H1 (cell line): ENCODE measurements around the gene CDCA3. TPM values are rescaled to one million over a fixed set of nuclear protein-coding genes. Genes with fewer than 3 reads are reported as not detected.

ENCODE experiments used
- CTCF ChIA-PET: fragments of 300-600 bp; sonication (Branson Sonifier 250); formaldehyde crosslinking; loops from one replicate; lab custom pipeline; 2021; ENCODE audit not compliant: partially characterized antibody; lab: Charles Lee
- POLR2A ChIA-PET: fragments of 300-600 bp; sonication (Branson Sonifier 250); formaldehyde crosslinking; loops from one replicate; lab custom pipeline; 2021; ENCODE audit warnings: inconsistent platforms; ENCODE audit not compliant: partially characterized antibody; lab: Charles Lee
- DNase-seq, 2 experiments: peaks; one replicate each; pipeline versions ENCODE4 v3.0.0 to v3.0.0-alpha.2; 2010 to 2022; ENCODE audit warnings: low spot score in 2 of 2, low read depth in 1 of 2, mixed read lengths in 1 of 2
- FAIRE-seq: peaks from 2 replicates; lab custom pipeline; 2011; peaks lifted over from hg19 to GRCh38; lab: Jason Lieb, UNC
- H2AFZ ChIP-seq: 2 replicates; pipeline ENCODE4 v1.8.1; 2012; ENCODE audit warnings: low read length, inconsistent platforms
- H2AK5ac ChIP-seq: 2 replicates; pipeline ENCODE4 v1.6.1; 2013; ENCODE audit warnings: low read depth, low read length
- H2BK120ac ChIP-seq: replicated peaks from 2 replicates; pipeline ENCODE3; 2013; ENCODE audit warnings: low read depth, low read length, inconsistent platforms
- H2BK12ac ChIP-seq: 2 replicates; pipeline ENCODE4 v1.6.1; 2013; ENCODE audit warnings: low read depth, low read length
- H2BK15ac ChIP-seq: 2 replicates; pipeline ENCODE4 v1.6.1; 2013; ENCODE audit warnings: low read length
- H2BK20ac ChIP-seq: 2 replicates; pipeline ENCODE4 v1.6.1; 2013; ENCODE audit warnings: low read length
- H2BK5ac ChIP-seq: 2 replicates; pipeline ENCODE4 v1.6.1; 2013; ENCODE audit warnings: low read depth, low read length
- H3K14ac ChIP-seq: 2 replicates; pipeline ENCODE4 v1.6.1; 2013; ENCODE audit warnings: inconsistent platforms; ENCODE audit not compliant: insufficient read length
- H3K18ac ChIP-seq: 2 replicates; pipeline ENCODE4 v1.6.1; 2013; ENCODE audit warnings: low read length; ENCODE audit errors: extremely low read depth
- H3K23ac ChIP-seq: 2 replicates; pipeline ENCODE4 v1.6.1; 2013; ENCODE audit warnings: inconsistent platforms; ENCODE audit not compliant: insufficient read length
- H3K23me2 ChIP-seq: 2 replicates; pipeline ENCODE4 v1.6.1; 2013; ENCODE audit warnings: low read depth, low read length
- H3K27ac ChIP-seq: 2 replicates; pipeline ENCODE4 v1.6.1; 2011; ENCODE audit warnings: low read depth, low read length, inconsistent platforms
- H3K27me3 ChIP-seq, 4 experiments: replicated peaks in 1 of 4; 1 replicate in 1 of 4; 2 replicates in 3 of 4; pipeline versions ENCODE4 v1.6.1 to v1.8.1; 2011 to 2013; ENCODE audit warnings: low read length in 3 of 4, mild to moderate bottlenecking in 3 of 4, inconsistent platforms in 2 of 4, mixed read lengths in 2 of 4, moderate library complexity in 1 of 4; ENCODE audit not compliant: control insufficient read depth in 3 of 4, insufficient read depth in 3 of 4; ENCODE audit errors: extremely low read depth in 1 of 4
- H3K36me3 ChIP-seq, 4 experiments: 2 replicates each; pipeline versions ENCODE4 v1.6.1 to v1.8.1; 2011 to 2013; ENCODE audit warnings: mild to moderate bottlenecking in 4 of 4, low read length in 3 of 4, moderate library complexity in 2 of 4, control low read depth in 1 of 4, inconsistent platforms in 1 of 4; ENCODE audit not compliant: insufficient read depth in 4 of 4, control insufficient read depth in 2 of 4
- H3K4ac ChIP-seq: replicated peaks from 2 replicates; pipeline ENCODE3; 2013; ENCODE audit warnings: low read length, low read depth, mixed read lengths, inconsistent platforms; ENCODE audit not compliant: insufficient read length
- H3K4me1 ChIP-seq, 4 experiments: replicated peaks in 1 of 4; 1 replicate in 1 of 4; 2 replicates in 3 of 4; pipeline versions ENCODE4 v1.6.1 to v1.8.1; 2011 to 2013; ENCODE audit warnings: low read length in 3 of 4, inconsistent platforms in 2 of 4, mixed read lengths in 1 of 4; ENCODE audit not compliant: insufficient read depth in 4 of 4, control insufficient read depth in 3 of 4
- H3K4me2 ChIP-seq, 2 experiments: 2 replicates each; pipeline versions ENCODE4 v1.6.1 to v1.8.1; 2011 to 2013; ENCODE audit warnings: low read depth in 2 of 2, low read length in 2 of 2, control low read depth in 1 of 2, inconsistent platforms in 1 of 2, mild to moderate bottlenecking in 1 of 2; ENCODE audit not compliant: insufficient read depth in 1 of 2
- H3K4me3 ChIP-seq, 4 experiments: fragments of 200-600, 300-600 bp in 1 of 4; sonication (generic), shearing (Covaris generic), sonication (Bioruptor Twin) in 1 of 4; 2 replicates each; pipeline versions ENCODE4 v1.5.1 to v1.8.1; 2011 to 2016; ENCODE audit warnings: low read length in 4 of 4, low read depth in 3 of 4, control low read depth in 2 of 4, inconsistent platforms in 2 of 4, mild to moderate bottlenecking in 2 of 4, mixed read lengths in 1 of 4, moderate library complexity in 1 of 4; ENCODE audit not compliant: insufficient read depth in 2 of 4; ENCODE audit errors: extremely low read depth in 1 of 4
- H3K56ac ChIP-seq: replicated peaks from 2 replicates; pipeline ENCODE3; 2013; ENCODE audit warnings: low read depth, mild to moderate bottlenecking, mixed read lengths, low read length, inconsistent platforms; ENCODE audit not compliant: insufficient read length
- H3K79me1 ChIP-seq: 2 replicates; pipeline ENCODE4 v1.6.1; 2013; ENCODE audit warnings: low read depth, low read length, control low read depth
- H3K79me2 ChIP-seq, 2 experiments: 2 replicates each; pipeline versions ENCODE4 v1.6.1 to v1.8.1; 2012 to 2013; ENCODE audit warnings: low read length in 2 of 2, mild to moderate bottlenecking in 2 of 2, inconsistent platforms in 1 of 2; ENCODE audit not compliant: insufficient read depth in 2 of 2, control insufficient read depth in 1 of 2
- H3K9ac ChIP-seq, 4 experiments: replicated peaks in 1 of 4; 1 replicate in 1 of 4; 2 replicates in 3 of 4; pipeline versions ENCODE4 v1.6.1 to v1.8.1; 2011 to 2013; ENCODE audit warnings: low read depth in 3 of 4, low read length in 3 of 4, control low read depth in 2 of 4, mild to moderate bottlenecking in 2 of 4, moderate library complexity in 2 of 4, inconsistent platforms in 1 of 4; ENCODE audit errors: extremely low read depth in 1 of 4
- H3K9me3 ChIP-seq, 2 experiments: 2 replicates each; pipeline versions ENCODE4 v1.6.1 to v1.8.1; 2012 to 2013; ENCODE audit warnings: mild to moderate bottlenecking in 2 of 2, moderate library complexity in 2 of 2, control low read depth in 1 of 2, inconsistent platforms in 1 of 2, low read depth in 1 of 2, low read length in 1 of 2, mixed read lengths in 1 of 2; ENCODE audit not compliant: insufficient read depth in 2 of 2
- H4K20me1 ChIP-seq, 2 experiments: replicated peaks in 1 of 2; 2 replicates each; pipeline versions ENCODE3 to v1.8.1; 2011 to 2013; ENCODE audit warnings: inconsistent platforms in 2 of 2, low read length in 2 of 2, mild to moderate bottlenecking in 1 of 2; ENCODE audit not compliant: insufficient read depth in 2 of 2, control insufficient read depth in 1 of 2
- H4K5ac ChIP-seq: 2 replicates; pipeline ENCODE4 v1.6.1; 2013; ENCODE audit warnings: low read length, low read depth, mixed read lengths, inconsistent platforms; ENCODE audit not compliant: insufficient read length
- H4K8ac ChIP-seq: 2 replicates; pipeline ENCODE4 v1.8.0; 2013; ENCODE audit warnings: mild to moderate bottlenecking, moderate library complexity, low read length, inconsistent platforms; ENCODE audit not compliant: insufficient read depth; ENCODE audit errors: extremely low read depth
- H4K91ac ChIP-seq: replicated peaks from 2 replicates; pipeline ENCODE3; 2013; ENCODE audit warnings: low read length, mixed read lengths, inconsistent platforms; ENCODE audit not compliant: insufficient read length
- HDAC2 ChIP-seq, 2 experiments: fragments of 300-600 bp in 1 of 2; sonication (generic) in 1 of 2; IDR thresholded peaks; 2 replicates each; pipeline ENCODE4 v1.6.1; 2011 to 2012; ENCODE audit warnings: low read depth in 2 of 2, low read length in 2 of 2, mild to moderate bottlenecking in 2 of 2, moderate library complexity in 2 of 2, borderline replicate concordance in 1 of 2, inconsistent platforms in 1 of 2
- WGBS, 2 experiments: shearing (Covaris generic) in 1 of 2; methylation state at CpG; one replicate each; pipeline versions ENCODE4 v1.1.6 to v1.1.7; 2013 to 2015; ENCODE audit warnings: low lambda C conversion rate in 2 of 2, mixed read lengths in 2 of 2, inconsistent platforms in 1 of 2, low coverage in 1 of 2, missing lambda C conversion rate in 1 of 2; ENCODE audit not compliant: insufficient replicate concordance in 2 of 2, insufficient coverage in 1 of 2, insufficient read length in 1 of 2; ENCODE audit errors: extremely low coverage in 1 of 2, missing lambda C conversion rate in 1 of 2; 5-methylcytosine and 5-hydroxymethylcytosine counted together
- polyA plus RNA-seq, 7 experiments: library from polyadenylated mRNA; depleted of rRNA in 3 of 7; stranded (reverse) in 5 of 7; unstranded in 2 of 7; fragments of >200 nt in 5 of 7; fragments of 200-250 nt in 2 of 7; gene quantifications; 1 replicate in 5 of 7; 2 replicates in 1 of 7; 4 replicates in 1 of 7; pipeline versions ENCODE4 v1.2.1 to v1.2.3, GENCODE V29; 2011 to 2013; ENCODE audit warnings: missing spikeins in 2 of 7, mixed read lengths in 2 of 7
- total RNA-seq: library from RNA; stranded (reverse); fragmentation: NEBNext Ultra II Directional; extraction: Animal tissue kit (Norgen Biotek cat#: 25700); gene quantifications from 2 replicates; pipeline ENCODE4 v1.2.1, GENCODE V29; 2021
- TF ChIP-seq, protein P1 (sequence below): IDR thresholded peaks from 2 replicates; pipeline ENCODE4 v1.6.1; 2011; ENCODE audit warnings: low read length, improper control_type of control experiment

CDCA3 gene
- total and polyA plus RNA-seq, 2 of the 8 experiments (the other 6 are each of a cell fraction or from before 2014, with no cell fraction given) = 47.7 to 71.2 TPM

- Histone ChIP-seq H4K91ac (peak overlapping the region; percentile 48), H3K79me1 (0 out of 2 replicates have a peak, but pooled peaks cover 4% of the 10 kb centered on the region), H3K4ac (peak overlapping the region; percentile 57), H3K27ac (no peak overlapping the region; the same call in 1 of the 2 replicates), H3K79me2 (peaks cover 0 to 22% of the 10 kb centered on the region in 2 experiments; a peak in 2 of 4 replicates), H2AFZ (no peak overlapping the region), H3K56ac (peak overlapping the region; percentile 65), H2BK20ac (no peak overlapping the region), H2AK5ac (no peak overlapping the region), H4K20me1 (peaks cover 22 to 27% of the 10 kb centered on the region in 2 experiments), H2BK120ac (no peak overlapping the region), H3K23me2 (peaks cover 14% of the 10 kb centered on the region), H2BK15ac (peak overlapping the region; percentile 88; the same call in 1 of the 2 replicates), H4K8ac (no peak overlapping the region; the same call in 1 of the 2 replicates), H3K14ac (no peak overlapping the region), H3K27me3 (no peaks in the 10 kb centered on the region), H3K36me3 (peaks cover 12 to 56% (median 30%) of the 10 kb centered on the region in 4 experiments), H3K9ac (peak overlapping the region in 3 of 4 experiments; percentile 35 to 66 (median 53); a peak in 5 of 7 replicates), H3K23ac (no peak overlapping the region), H3K18ac (peak overlapping the region; percentile 94), H3K9me3 (no peaks in the 10 kb centered on the region), H3K4me1 (peaks cover 7 to 45% (median 24%) of the 10 kb centered on the region in 4 experiments), H2BK5ac (peak overlapping the region; percentile 47; the same call in 1 of the 2 replicates), H4K5ac (peak overlapping the region; percentile 34), H2BK12ac (peak overlapping the region; percentile 78; the same call in 1 of the 2 replicates), H3K4me2 (peak overlapping the region; percentile 89 to 94), H3K4me3 (peak overlapping the region; percentile 40 to 98 (median 67))
- no peak for FAIRE-seq
- ChIA-PET CTCF (interaction anchor here (0.7 to 10.4 kb wide), 11 partner anchors 11 to 244 kb away, joined by 3 to 216 read pairs (median 4); partner anchors contain the start of genes C12orf57, RNU7-1 and USP5), POLR2A (interaction anchor here (0.7 to 18.9 kb wide), 33 partner anchors 8 to 333 kb away, joined by 3 to 588 read pairs (median 6); partner anchors contain the start of genes ATN1, C12orf57, CDCA3 and COPS7A)
- WGBS, 2 experiments = 10% methylated on average over 24 of the region's 33 CpGs; no CpG with 5 or more reads in 1 of the 2 experiments
- TF ChIP-seq HDAC2 (IDR thresholded peaks at IDR 0.05; ENCODE audit: borderline replicate concordance in 1 of 2, low read depth in 2 of 2, low read length in 2 of 2) = no peak
- TF ChIP-seq, protein P1, sequence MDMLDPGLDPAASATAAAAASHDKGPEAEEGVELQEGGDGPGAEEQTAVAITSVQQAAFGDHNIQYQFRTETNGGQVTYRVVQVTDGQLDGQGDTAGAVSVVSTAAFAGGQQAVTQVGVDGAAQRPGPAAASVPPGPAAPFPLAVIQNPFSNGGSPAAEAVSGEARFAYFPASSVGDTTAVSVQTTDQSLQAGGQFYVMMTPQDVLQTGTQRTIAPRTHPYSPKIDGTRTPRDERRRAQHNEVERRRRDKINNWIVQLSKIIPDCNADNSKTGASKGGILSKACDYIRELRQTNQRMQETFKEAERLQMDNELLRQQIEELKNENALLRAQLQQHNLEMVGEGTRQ = 0 out of 2 replicates have a peak, but pooled peaks have one; percentile 2
- peak in 1 of 2 experiments; percentile 86 for DNase-seq
Measured at GRCh38 chr12:6866920-6867412, 15.9 kb upstream of the CDCA3 start.
